Spleen (tissue), 11 donors: Measurements from ENCODE around the gene GRIK3. TPM values are rescaled to one million over a fixed set of nuclear protein-coding genes. Genes with fewer than 3 reads are reported as not detected.

Source experiments
- DNase-seq: peaks from one replicate; pipeline ENCODE4 v3.0.0-alpha.2; 2020
- H3K27ac ChIP-seq, 8 donors: fragments of 200-600 bp; sonication (generic) in 7 of 8; 1 replicate in 4 of 8; 2 replicates in 4 of 8; pipeline versions ENCODE4 v1.5.0 to v1.8.0; 2016 to 2021; ENCODE audit warnings: inconsistent platforms in 4 of 8, mild to moderate bottlenecking in 4 of 8, moderate library complexity in 1 of 8
- H3K27me3 ChIP-seq, 7 donors: fragments of 200-600 bp; sonication (generic) in 6 of 7; replicated peaks in 1 of 7; 1 replicate in 4 of 7; 2 replicates in 3 of 7; pipeline versions ENCODE4 v1.5.0 to v1.8.0; 2016 to 2021; ENCODE audit warnings: inconsistent platforms in 3 of 7, mild to moderate bottlenecking in 1 of 7
- H3K36me3 ChIP-seq, 6 donors: fragments of 200-600 bp; sonication (generic) in 5 of 6; 1 replicate in 4 of 6; 2 replicates in 2 of 6; pipeline versions ENCODE4 v1.5.0 to v1.8.0; 2016 to 2021; ENCODE audit warnings: inconsistent platforms in 2 of 6
- H3K4me1 ChIP-seq, 6 donors: fragments of 200-600 bp; sonication (generic) in 5 of 6; 1 replicate in 3 of 6; 2 replicates in 3 of 6; pipeline versions ENCODE4 v1.5.0 to v1.8.0; 2016 to 2021; ENCODE audit warnings: inconsistent platforms in 3 of 6
- H3K4me3 ChIP-seq, 8 donors: fragments of 200-600 bp; sonication (generic) in 7 of 8; 1 replicate in 4 of 8; 2 replicates in 4 of 8; pipeline versions ENCODE4 v1.5.0 to v1.8.0; 2016 to 2021; ENCODE audit warnings: inconsistent platforms in 4 of 8, mild to moderate bottlenecking in 4 of 8, moderate library complexity in 2 of 8
- H3K9me3 ChIP-seq, 8 donors: fragments of 200-600 bp; sonication (generic) in 7 of 8; 1 replicate in 4 of 8; 2 replicates in 4 of 8; pipeline versions ENCODE4 v1.5.0 to v1.8.0; 2016 to 2021; ENCODE audit warnings: inconsistent platforms in 4 of 8
- CTCF ChIP-seq, 11 experiments: fragments of 200-600 bp in 7 of 11; fragments of 450-650 bp in 4 of 11; sonication (generic) in 4 of 11; IDR thresholded peaks in 8 of 11; conservative IDR thresholded peaks in 3 of 11; 1 replicate in 7 of 11; 2 replicates in 4 of 11; pipeline versions ENCODE4 v1.4.0 to v1.8.0; 2016 to 2021; ENCODE audit warnings: antibody characterized with exemption in 11 of 11, inconsistent platforms in 4 of 11, mild to moderate bottlenecking in 1 of 11
- POLR2A ChIP-seq, 3 donors: fragments of 450-650 bp; IDR thresholded peaks; one replicate each; pipeline ENCODE4 v1.5.1; 2017; ENCODE audit warnings: antibody characterized with exemption in 3 of 3, mild to moderate bottlenecking in 1 of 3
- POLR2AphosphoS5 ChIP-seq, 3 donors: sonication (generic); formaldehyde crosslinking; IDR thresholded peaks; one replicate each; pipeline ENCODE4 v1.5.1; 2017; ENCODE audit warnings: antibody characterized with exemption in 3 of 3
- WGBS, 5 donors: extraction: QIAGEN DNeasy Blood & Tissue Kit in 3 of 5; methylation state at CpG; one replicate each; pipeline versions ENCODE4 v1.1.5 to v1.1.7; 2013 to 2018; 5-methylcytosine and 5-hydroxymethylcytosine counted together
- intact Hi-C: fragments of 100-400 bp; cut with DNase I; formaldehyde crosslinking; loops from one replicate; pipeline ENCODE4 v1.15.0; 2023; ENCODE audit warnings: low total_unique reads
- polyA plus RNA-seq, 3 donors: library from polyadenylated mRNA; stranded (reverse); fragments of 200-250 nt; gene quantifications; one replicate each; pipeline ENCODE4 v1.2.1, GENCODE V29; 2013
- total RNA-seq, 7 donors: library from RNA; depleted of rRNA in 3 of 7; stranded (reverse); fragments of >200 nt in 3 of 7; fragmentation: NEBNext Ultra II Directional in 4 of 7; extraction: Animal tissue kit (Norgen Biotek cat#: 25700) in 4 of 7; gene quantifications; one replicate each; pipeline versions ENCODE4 v1.1.0 to v1.2.1, GENCODE V29; 2016 to 2021
- donor health status: healthy with polysubstance abuse.
- donor health status: DM: no; HTN: no; CAD: no; lungs with moderate emphysema.
- donor health status: DM: no; HTN: no; CAD: no.
- donor health status: Bipolar disorder and iron deficiency.
- donor health status: healthy.
- donor health status: DM: no; HTN: no; CAD: no.
- donor health status: DM: yes; HTN: yes; CAD: no.

The GRIK3 gene
- total and polyA plus RNA-seq, 10 donors = 0.09 to 0.74 (median 0.19) TPM

DNA sequence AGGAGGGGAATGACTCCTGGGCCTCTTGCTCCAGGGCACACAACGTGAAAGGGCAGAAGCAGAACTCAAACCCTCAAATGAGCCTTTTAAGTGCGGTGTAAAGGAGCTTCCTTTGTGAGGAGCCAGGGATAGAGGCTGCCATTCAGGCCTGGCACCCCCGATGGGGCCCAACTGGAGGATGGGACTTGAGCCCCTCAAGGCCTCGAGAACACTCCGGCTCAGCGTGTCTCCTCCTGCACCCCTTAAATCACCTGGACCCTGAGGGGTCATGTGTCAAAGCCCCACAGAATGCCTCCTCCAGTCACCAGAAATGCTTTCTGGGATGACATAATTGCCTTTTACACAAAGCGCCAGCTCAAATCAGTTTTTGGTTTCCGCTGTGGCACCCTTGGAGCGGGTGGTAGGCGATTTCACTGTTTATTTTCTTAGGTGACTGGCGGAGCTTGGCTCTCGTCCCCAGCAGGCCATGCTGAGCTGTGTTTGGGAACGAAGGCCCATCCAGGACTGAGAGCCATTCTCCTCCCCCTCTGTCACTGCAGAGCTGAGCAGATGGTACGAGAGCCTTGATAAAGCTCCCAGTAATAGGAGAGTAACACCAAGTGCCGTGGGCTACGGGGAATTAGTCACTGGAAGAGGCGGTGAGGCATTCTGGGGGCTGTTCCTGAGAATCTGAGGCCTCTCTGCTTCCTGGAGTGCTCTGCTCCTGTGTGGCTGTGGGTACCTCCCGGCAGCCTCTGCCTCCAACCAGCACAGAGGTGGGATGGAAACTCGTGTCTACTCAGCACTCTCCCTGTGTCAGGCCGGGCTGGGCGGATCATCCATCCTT, 163.0 kb downstream of the GRIK3 start:
- DNase-seq = peak; percentile 40
- Histone ChIP-seq H3K4me1 (no peaks in the 10 kb centered on the region), H3K27ac (no peak overlapping the region), H3K9me3 (no peaks in the 10 kb centered on the region), H3K36me3 (no peaks in the 10 kb centered on the region), H3K4me3 (no peak overlapping the region), H3K27me3 (peaks cover 0 to 52% (median 0%) of the 10 kb centered on the region in 7 donors)
- TF ChIP-seq CTCF (IDR thresholded peaks at IDR 0.05 in 8 of 11, conservative IDR thresholded peaks at IDR 0.05 in 3 of 11) = no peak
- TF ChIP-seq POLR2A (IDR thresholded peaks at IDR 0.05) = no peak
- TF ChIP-seq POLR2AphosphoS5 (IDR thresholded peaks at IDR 0.05) = no peak
- intact Hi-C loops = no loop called here
- WGBS, 5 donors = 61 to 78% (median 68%) methylated on average over 9 to 21 of the region's 21 CpGs

- intact Hi-C loops = no loop called here
- Histone ChIP-seq H3K4me3 (no peak overlapping the region), H3K9me3 (no peaks in the 10 kb centered on the region), H3K36me3 (no peaks in the 10 kb centered on the region), H3K27me3 (peaks cover 0 to 45% (median 0%) of the 10 kb centered on the region in 7 donors), H3K4me1 (peaks cover 0 to 8% (median 0%) of the 10 kb centered on the region in 6 donors), H3K27ac (no peak overlapping the region)
- WGBS, 5 donors = 45 to 85% (median 80%) methylated on average over 5 of the region's 5 CpGs
- no peak for TF ChIP-seq CTCF (IDR thresholded peaks at IDR 0.05 in 8 of 11, conservative IDR thresholded peaks at IDR 0.05 in 3 of 11)
- no peak for TF ChIP-seq POLR2AphosphoS5 (IDR thresholded peaks at IDR 0.05)
- no peak for TF ChIP-seq POLR2A (IDR thresholded peaks at IDR 0.05)
- DNase-seq = no peak
Observed at GRCh38 chr1:36869826-36870225, 164.5 kb downstream of the GRIK3 start.

DNA sequence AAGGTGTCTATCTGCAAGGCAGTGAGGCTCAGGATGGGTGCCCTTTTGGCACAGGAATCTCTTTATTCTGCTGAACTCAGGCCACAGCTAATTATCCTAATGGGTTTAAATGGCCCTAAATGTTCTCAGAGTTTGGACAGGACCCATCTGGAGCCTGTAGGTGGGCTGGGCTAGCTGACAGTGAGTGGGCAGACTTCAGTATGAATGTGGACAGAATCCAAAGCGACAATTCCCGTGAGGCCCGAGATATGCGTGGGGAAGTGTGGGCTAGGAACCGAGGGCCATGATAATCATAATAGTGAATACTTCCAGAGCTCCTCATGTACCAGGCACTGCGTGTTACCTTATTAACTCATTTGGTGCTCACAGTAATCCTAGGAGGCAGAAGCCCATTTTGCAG, 165.3 kb downstream of the GRIK3 start:
- H3K4me3 ChIP-seq = no peak overlapping the region
- no peaks in the 10 kb centered on the region for H3K9me3 ChIP-seq
- intact Hi-C loops = no loop called here
- no peak overlapping the region for H3K27ac ChIP-seq
- H3K4me1 ChIP-seq = peaks cover 0 to 12% (median 0%) of the 10 kb centered on the region in 6 donors
- TF ChIP-seq POLR2AphosphoS5 (IDR thresholded peaks at IDR 0.05) (no peak), CTCF (IDR thresholded peaks at IDR 0.05 in 8 of 11, conservative IDR thresholded peaks at IDR 0.05 in 3 of 11) (no peak), POLR2A (IDR thresholded peaks at IDR 0.05) (no peak)
- no peak for DNase-seq
- no peaks in the 10 kb centered on the region for H3K36me3 ChIP-seq
- H3K27me3 ChIP-seq = peaks cover 0 to 41% (median 0%) of the 10 kb centered on the region in 7 donors
- WGBS, 5 donors = 72 to 90% (median 78%) methylated on average over 6 of the region's 6 CpGs

DNA sequence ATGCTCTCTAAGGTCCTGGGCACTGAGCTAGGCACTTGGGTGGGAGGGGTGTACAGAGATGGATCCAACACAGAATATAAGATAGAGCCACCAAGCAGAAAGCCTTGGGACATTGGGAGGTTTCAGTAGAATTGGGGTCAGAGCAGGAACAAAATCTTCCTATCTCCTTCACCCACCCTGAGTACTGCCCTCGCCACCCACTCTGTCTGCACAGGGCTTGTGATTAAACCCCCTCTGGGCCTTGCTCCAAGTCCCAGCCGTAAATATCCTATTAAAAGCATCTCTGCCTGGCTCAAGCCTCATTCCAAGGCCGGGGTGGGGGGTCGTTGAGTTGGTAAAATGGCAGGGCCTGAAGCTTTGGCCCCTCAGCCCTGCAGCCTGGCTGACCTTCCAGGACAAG, 166.7 kb downstream of the GRIK3 start:
- no peaks in the 10 kb centered on the region for H3K9me3 ChIP-seq
- H3K27ac ChIP-seq = no peak overlapping the region
- DNase-seq = peak; percentile 31
- H3K4me3 ChIP-seq = no peak overlapping the region
- 45 to 78% (median 71%) methylated on average over 4 of the region's 4 CpGs for WGBS, 5 donors
- no peaks in the 10 kb centered on the region for H3K36me3 ChIP-seq
- intact Hi-C loops = no loop called here
- H3K27me3 ChIP-seq = peaks cover 0 to 41% (median 0%) of the 10 kb centered on the region in 7 donors
- no peak for TF ChIP-seq POLR2AphosphoS5 (IDR thresholded peaks at IDR 0.05)
- TF ChIP-seq POLR2A (IDR thresholded peaks at IDR 0.05) = no peak
- no peak for TF ChIP-seq CTCF (IDR thresholded peaks at IDR 0.05 in 8 of 11, conservative IDR thresholded peaks at IDR 0.05 in 3 of 11)
- H3K4me1 ChIP-seq = peaks cover 0 to 13% (median 0%) of the 10 kb centered on the region in 6 donors
